GM18907 (cell line): ENCODE measurements around the gene FOXL2NB.

Source experiments
- ATAC-seq: cut with Tn5 transposase; IDR thresholded peaks from one replicate; pipeline ENCODE4 v1.9.1; 2021; ENCODE audit warnings: mild to moderate bottlenecking, moderate library complexity; ENCODE audit not compliant: unreplicated experiment

The FOXL2NB gene

DNA sequence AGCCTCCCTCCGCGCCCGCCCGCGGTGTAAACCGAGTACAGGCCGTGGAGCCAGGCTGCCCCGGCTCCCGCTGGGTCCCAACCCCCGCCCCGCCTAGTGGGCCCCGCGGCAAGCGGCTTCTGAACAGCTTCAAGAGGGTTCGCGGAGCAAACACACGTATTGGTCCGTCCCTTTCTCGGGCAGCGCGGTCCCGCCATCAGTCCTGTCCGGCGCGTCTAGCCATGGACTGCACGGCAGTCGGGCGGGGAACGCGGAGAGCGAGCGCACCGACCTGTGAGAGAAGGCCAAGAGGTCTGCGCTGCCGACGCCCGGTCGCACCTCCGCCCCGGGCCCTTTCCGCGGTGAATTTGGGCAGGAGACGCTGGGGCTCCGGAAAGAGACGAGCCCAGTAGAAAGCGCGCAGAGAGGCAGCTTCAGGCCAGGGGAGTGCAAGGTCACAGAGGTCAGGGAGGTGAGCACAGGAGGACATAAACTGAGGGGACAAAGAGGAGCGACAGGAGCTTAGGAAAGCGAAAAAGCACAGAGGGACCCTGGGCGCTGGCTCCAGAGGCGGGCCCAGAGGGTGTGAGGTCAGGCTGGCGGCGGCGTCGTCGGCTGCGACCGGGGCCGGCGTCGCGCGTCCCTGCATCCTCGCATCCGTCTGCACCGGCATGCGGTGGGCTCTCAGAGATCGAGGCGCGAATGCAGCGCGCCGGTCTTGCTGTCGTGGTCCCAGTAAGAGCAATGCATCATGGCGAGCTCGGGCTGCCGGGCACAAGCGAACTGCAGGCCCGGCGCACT lies 1.9 kb upstream of the FOXL2NB start:
- no peak for ATAC-seq

DNA sequence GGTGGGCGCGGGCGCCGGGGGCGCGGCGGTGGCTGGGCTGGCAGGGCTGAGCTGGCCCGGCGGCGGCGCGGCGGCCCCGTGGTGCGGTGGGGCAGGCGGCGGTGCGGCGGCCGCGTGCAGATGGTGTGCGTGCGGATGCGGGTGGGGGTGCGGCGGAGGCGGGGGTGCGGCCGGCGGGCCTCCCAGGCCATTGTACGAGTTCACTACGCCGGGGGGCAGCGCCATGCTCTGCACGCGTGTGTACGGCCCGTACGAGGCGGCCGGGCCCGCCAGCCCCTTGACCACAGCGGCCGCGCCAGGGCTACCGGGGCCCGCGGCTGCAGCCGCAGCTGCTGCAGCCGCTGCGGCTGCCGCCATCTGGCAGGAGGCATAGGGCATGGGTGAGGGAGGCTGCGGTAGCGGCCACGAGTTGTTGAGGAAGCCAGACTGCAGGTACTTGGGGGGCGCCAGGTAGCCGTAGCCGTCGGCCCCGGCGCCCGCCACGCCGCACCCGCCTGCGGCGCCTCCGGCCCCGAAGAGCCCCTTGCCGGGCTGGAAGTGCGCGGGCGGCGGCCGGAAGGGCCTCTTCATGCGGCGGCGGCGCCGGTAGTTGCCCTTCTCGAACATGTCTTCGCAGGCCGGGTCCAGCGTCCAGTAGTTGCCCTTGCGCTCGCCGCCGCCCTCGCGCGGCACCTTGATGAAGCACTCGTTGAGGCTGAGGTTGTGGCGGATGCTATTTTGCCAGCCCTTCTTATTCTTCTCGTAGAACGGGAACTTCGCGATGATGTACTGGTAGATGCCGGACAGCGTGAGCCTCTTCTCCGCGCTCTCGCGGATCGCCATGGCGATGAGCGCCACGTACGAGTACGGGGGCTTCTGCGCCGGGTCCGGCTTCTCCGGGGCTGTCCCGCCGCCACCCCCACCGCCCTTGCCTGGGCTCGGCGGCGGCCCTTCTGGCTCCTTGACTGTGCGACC lies 1.0 kb upstream of the FOXL2NB start:
- ATAC-seq, result no peak

DNA sequence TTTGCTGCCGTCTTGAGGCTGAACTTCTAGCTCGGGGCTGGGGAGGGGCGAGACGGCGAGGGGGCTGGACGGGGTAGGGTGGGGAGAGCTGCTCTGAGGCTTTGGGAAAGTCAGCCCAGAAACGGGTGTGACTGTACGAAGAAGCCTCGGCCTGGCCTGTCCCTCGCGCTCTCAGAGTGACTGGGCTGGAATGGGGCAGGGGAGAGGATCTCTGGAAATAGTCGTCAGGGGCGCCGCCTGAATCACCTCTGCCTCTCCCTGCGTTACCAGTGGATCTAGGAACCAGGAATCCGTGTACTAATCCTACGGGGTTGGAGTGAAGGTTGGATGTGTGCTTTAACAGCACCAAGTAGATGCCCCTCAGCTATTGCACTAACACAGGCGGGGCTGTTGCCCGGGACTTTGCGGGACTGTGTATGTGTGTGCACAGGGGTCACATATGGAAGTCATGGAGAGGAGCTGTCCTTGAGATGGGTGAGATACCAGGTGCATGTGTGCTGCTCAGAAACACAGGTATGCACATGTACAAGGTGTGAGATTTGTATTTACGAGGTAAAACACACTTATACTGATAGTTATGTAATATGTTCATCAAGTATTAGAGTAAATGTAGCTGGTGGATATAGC lies 591 bp downstream of the FOXL2NB start:
- no peak for ATAC-seq

DNA sequence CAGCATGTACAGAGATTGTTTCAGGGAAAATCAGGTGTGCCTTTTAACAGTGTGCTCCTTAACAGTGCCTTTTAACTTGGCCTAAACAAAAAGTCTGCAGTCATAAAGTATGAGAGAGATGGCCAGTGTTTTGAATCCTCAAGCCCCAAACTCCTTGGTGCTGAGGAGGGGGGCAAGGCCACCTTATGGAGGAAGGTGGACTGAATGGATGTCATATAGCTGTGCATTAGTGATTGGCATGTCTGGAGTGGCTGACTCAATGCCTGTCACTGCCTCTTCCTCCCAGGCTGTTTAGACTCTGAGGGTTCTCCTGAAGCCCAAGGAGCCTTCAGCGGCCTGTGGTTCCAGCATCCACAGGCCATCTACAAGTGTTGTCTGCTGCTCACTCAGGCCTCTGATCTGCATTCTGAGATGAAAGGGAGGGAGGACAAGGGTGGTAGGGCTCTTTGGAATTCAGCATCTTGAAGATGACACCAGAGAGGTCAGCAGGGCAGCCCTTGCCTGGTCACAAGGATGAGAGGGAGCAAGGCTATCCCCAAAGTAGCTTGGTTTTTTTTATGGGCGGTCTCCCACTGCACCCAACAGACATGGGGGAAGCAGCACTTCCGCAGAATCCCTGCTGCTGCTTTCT lies 1.5 kb downstream of the FOXL2NB start:
- no peak for ATAC-seq

GRCh38 chr3:138949002-138949418 lies 2.0 kb downstream of the FOXL2NB start:
- no peak for ATAC-seq

- ATAC-seq, result no peak
These were observed 2.5 kb downstream of the FOXL2NB start for GRCh38 chr3:138949445-138950005.

GRCh38 chr3:138950006-138950644 lies 3.1 kb downstream of the FOXL2NB start:
- no peak for ATAC-seq

- no peak for ATAC-seq
These were observed 3.7 kb downstream of the FOXL2NB start for GRCh38 chr3:138950701-138951100.

GRCh38 chr3:138960417-138960852 lies 13.4 kb downstream of the FOXL2NB start:
- no peak for ATAC-seq

DNA sequence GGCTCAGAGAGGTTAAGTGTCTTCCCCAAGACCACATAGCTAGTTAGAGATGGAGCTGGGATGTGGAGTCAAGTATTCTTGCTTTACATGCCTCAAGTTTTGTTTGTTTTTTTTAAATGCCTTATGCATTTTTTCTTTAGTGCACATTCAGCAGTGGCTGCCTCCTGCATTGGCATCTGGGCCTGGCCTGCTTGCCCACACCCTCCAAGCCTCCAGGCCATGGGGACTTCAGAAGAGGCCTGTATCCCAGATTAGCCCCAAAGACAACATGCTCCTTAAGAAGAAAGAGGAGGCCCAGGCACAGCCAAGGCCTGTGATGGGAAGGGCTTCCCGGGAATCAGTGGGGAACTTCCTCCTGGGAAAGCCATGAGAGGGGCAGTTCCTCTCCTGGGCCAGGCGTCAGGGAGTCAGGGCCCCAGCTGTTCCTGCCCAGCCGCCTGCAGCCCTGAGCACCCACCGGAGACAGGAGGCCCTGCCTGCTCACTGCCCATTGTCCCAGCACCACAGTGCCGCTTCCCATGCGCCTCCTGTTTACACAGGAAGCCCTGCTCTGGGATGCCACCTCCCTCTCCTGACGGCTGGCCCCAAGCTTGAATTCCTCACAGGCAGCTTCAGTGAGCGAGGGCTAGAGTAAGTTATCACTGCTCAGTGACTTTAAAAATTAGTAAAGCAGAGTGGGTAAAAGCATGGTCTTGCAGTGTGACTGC lies 16.0 kb downstream of the FOXL2NB start:
- no peak for ATAC-seq

GRCh38 chr3:138964264-138964663 lies 17.2 kb downstream of the FOXL2NB start:
- ATAC-seq, result no peak

- no peak for ATAC-seq
These were observed 17.9 kb downstream of the FOXL2NB start for GRCh38 chr3:138964923-138965322.

DNA sequence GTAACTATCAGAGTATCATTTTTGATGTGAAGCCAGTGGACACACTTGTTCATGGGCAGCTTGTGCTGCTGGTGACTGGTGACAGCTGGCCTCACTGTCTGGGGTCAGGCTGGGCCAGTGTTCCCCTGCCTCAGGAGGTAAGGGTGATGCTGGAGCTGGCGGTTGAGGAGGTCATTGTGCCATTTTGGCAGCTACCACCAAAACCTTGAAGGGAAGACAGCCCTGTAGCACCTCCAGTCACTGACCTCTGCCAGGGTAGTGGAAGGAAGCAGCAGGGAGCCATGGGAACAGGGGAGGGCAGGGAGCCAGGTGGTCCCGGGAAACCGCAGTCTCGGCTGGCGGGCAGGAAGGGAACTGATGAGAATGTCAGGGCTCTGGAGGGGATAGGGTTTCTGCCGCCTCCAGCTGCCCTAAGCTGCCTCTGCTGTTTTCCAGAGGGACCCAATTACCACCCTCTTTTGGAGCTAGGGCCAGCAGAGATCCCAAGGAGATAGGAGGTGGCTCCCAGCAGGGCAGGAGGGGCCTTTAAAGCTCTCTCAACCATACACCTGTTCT lies 24.8 kb downstream of the FOXL2NB start:
- no peak for ATAC-seq

DNA sequence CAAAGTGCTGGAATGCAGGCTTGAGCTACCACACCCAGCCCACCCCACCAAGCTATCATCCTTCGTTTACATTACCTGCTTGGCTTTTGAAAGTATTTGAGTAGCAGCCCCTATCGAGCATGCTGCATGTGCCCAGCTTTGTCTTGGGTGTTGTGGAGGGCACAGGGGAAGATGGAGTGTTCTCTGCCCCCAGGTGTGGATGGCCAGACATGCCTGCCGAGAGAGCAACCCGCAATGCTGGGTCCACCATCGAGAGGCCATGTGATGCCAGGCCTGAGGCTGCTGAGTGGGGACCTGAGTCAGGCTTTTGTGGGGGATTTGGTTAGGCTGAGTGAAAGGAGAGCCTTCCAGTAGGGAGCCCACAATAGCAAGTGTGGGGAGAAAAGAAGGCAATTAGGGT lies 25.9 kb downstream of the FOXL2NB start:
- ATAC-seq, result no peak

GRCh38 chr3:138974462-138974861 lies 27.4 kb downstream of the FOXL2NB start:
- ATAC-seq, result no peak

DNA sequence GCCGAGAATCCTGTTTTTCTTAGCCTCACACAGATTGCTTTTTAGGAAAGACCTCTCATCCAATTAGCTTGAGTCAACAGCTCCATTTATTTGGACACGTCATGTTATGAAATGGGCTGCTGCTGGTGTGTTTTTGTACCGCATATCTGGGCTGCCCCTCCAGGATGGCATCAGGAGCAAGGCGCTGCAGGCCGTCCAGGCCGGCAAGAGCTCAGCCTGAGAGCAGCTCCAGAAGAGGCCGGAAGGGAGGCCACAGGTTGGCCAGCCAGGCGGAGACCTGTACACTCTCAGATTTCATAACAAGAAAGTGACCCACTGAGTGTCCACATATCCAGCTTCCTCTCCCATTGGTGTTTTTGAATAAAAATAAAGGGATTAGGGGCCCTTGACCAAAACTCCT lies 28.3 kb downstream of the FOXL2NB start:
- no peak for ATAC-seq

DNA sequence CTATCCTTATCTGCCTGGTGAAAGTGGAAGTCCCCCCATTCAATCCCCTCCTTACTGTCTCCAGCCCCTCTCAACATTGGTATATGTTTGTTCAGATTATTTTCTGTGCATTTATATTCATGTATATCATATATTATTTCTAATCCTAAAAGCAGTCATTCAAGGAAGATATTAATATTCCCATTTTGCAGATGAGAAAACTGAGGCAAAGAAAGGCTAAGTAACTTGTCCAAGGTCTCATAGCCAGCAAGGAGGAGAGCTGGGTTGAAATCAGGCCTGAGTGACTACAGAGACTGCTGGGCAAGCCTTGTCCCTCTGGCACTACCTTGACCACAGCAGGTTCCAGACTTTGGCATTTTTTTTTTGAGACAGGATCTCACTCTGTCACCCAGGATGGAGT lies 29.0 kb downstream of the FOXL2NB start:
- ATAC-seq, result no peak

DNA sequence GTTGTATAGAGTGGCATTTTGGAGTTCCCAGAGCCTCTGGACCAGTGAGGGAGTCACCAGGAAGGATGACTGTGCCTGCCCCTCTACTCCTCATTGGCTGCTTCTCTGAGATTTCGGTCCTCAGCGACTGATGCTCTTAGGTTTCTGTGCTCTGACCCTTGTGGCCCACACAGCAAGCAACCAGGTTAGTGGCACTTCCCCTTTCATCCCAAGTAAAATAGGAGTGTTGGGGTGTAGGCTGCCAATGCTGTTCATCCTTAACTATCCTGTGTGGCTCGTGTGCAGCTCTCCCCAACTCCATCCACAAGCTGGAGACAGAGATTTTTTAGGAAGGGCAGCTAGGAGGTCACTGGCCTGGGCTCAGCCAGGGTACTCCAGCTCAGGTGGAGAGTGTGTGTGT lies 37.8 kb downstream of the FOXL2NB start:
- ATAC-seq, result no peak

DNA sequence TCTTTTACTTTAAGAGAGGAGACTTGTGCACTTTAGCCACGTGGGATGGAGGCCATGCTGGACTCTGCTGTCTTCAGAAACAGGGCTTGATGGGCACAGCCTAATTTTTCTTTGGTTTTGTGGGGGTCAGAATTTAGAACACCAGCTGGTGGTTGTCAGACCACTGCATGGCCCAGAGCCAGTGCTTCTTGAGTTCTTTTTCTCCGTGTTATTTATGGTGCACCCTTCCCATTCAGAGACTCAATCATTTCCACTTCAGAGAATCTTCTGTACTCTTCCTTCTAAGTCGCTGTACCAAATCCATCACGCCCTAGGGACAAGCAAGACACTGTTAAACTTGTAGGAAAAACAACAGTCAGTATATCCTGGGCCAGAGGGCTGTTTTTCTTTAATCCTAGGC lies 38.9 kb downstream of the FOXL2NB start:
- no peak for ATAC-seq
